ENCODE results near the gene SYNM.

SYNM gene

GRCh38 chr15:99151156-99151555 lies 46.3 kb downstream of the SYNM start:
- POLR2A ChIA-PET = no interaction called here
- no peak for DNase-seq (ENCODE audit: extremely low spot score)
- no peak for TF ChIP-seq CTCF (IDR thresholded peaks at IDR 0.05; ENCODE audit: control extremely low read depth, extremely low read depth, low read depth, missing control alignments)
- CTCF ChIA-PET = interaction anchor here (0.9 to 1.0 kb wide), 3 partner anchors 8 to 13 kb away, joined by 3 to 4 read pairs (median 3); no protein-coding TSS in a partner anchor

- TF ChIP-seq CTCF (IDR thresholded peaks at IDR 0.05; ENCODE audit: control extremely low read depth, extremely low read depth, low read depth, missing control alignments) = no peak
- ChIA-PET POLR2A (no interaction called here), CTCF (interaction anchor here (1.4 kb wide), 1 partner anchor 48 kb away, joined by 3 read pairs; the partner anchor contains the start of gene SYNM)
- DNase-seq (ENCODE audit: extremely low spot score) = no peak
Observed at GRCh38 chr15:99153026-99153535, 48.2 kb downstream of the SYNM start.

GRCh38 chr15:99154271-99154670 lies 49.4 kb downstream of the SYNM start:
- no peak for DNase-seq (ENCODE audit: extremely low spot score)
- TF ChIP-seq CTCF (IDR thresholded peaks at IDR 0.05; ENCODE audit: control extremely low read depth, extremely low read depth, low read depth, missing control alignments) = no peak
- POLR2A ChIA-PET = no interaction called here
- CTCF ChIA-PET = no interaction called here

GRCh38 chr15:99155961-99156443 lies 51.1 kb downstream of the SYNM start:
- DNase-seq (ENCODE audit: extremely low spot score) = no peak
- CTCF ChIA-PET = interaction anchor here (1.6 kb wide), 1 partner anchor 80 kb away, joined by 4 read pairs; no protein-coding TSS in a partner anchor
- POLR2A ChIA-PET = no interaction called here
- no peak for TF ChIP-seq CTCF (IDR thresholded peaks at IDR 0.05; ENCODE audit: control extremely low read depth, extremely low read depth, low read depth, missing control alignments)

GRCh38 chr15:99157456-99157855 lies 52.6 kb downstream of the SYNM start:
- ChIA-PET POLR2A (interaction anchor here (0.7 kb wide), 1 partner anchor 1446 kb away, joined by 7 read pairs; no protein-coding TSS in a partner anchor), CTCF (interaction anchor here (1.4 to 1.7 kb wide), 2 partner anchors 9 to 57 kb away, joined by 3 to 4 read pairs; no protein-coding TSS in a partner anchor)
- no peak for DNase-seq (ENCODE audit: extremely low spot score)
- no peak for TF ChIP-seq CTCF (IDR thresholded peaks at IDR 0.05; ENCODE audit: control extremely low read depth, extremely low read depth, low read depth, missing control alignments)

GRCh38 chr15:99158626-99159412 lies 53.9 kb downstream of the SYNM start:
- ChIA-PET CTCF (interaction anchor here (1.1 to 1.7 kb wide), 3 partner anchors 9 to 381 kb away, joined by 3 to 4 read pairs (median 3); no protein-coding TSS in a partner anchor), POLR2A (no interaction called here)
- no peak for TF ChIP-seq CTCF (IDR thresholded peaks at IDR 0.05; ENCODE audit: control extremely low read depth, extremely low read depth, low read depth, missing control alignments)
- DNase-seq (ENCODE audit: extremely low spot score) = no peak
